Panc1 (cell line): ENCODE measurements around the gene WBP2.

Experiments
- CTCF ChIP-seq: fragments of 450-650 bp; IDR thresholded peaks from 2 replicates; pipeline ENCODE4 v1.5.1; 2017; ENCODE audit warnings: mild to moderate bottlenecking
- POLR2AphosphoS5 ChIP-seq: IDR thresholded peaks from 2 replicates; pipeline ENCODE4 v1.6.1; 2012; ENCODE audit warnings: mild to moderate bottlenecking, low read depth, low read length, moderate library complexity

- TF ChIP-seq CTCF, result no peak
- no peak; the same call in 1 of the 2 replicates for TF ChIP-seq POLR2AphosphoS5
These were observed 240 bp downstream of the WBP2 start for GRCh38 chr17:75854881-75855309.
